HG03342 (cell line): ENCODE data around the gene ALB.

Source experiments
- ATAC-seq: cut with Tn5 transposase; IDR thresholded peaks from one replicate; pipeline ENCODE4 v1.9.1; 2021; ENCODE audit warnings: mild to moderate bottlenecking, moderate library complexity; ENCODE audit not compliant: unreplicated experiment

Gene ALB

GRCh38 chr4:73408181-73408867, 4.2 kb downstream of the ALB start:
- no peak for ATAC-seq

GRCh38 chr4:73409012-73409862, 5.2 kb downstream of the ALB start:
- no peak for ATAC-seq

GRCh38 chr4:73409978-73410548, 6.0 kb downstream of the ALB start:
- no peak for ATAC-seq

- no peak for ATAC-seq
Measured at GRCh38 chr4:73410916-73411730, 7.0 kb downstream of the ALB start.

- no peak for ATAC-seq
Measured at GRCh38 chr4:73411731-73412414, 7.8 kb downstream of the ALB start.

GRCh38 chr4:73413294-73413755, 9.2 kb downstream of the ALB start:
- no peak for ATAC-seq

GRCh38 chr4:73414936-73415271, 10.8 kb downstream of the ALB start:
- no peak for ATAC-seq

GRCh38 chr4:73415807-73416238, 11.7 kb downstream of the ALB start:
- no peak for ATAC-seq

- no peak for ATAC-seq
Measured at GRCh38 chr4:73416423-73417087, 12.5 kb downstream of the ALB start.

- ATAC-seq = no peak
Measured at GRCh38 chr4:73417342-73417741, 13.3 kb downstream of the ALB start.

- ATAC-seq = no peak
Measured at GRCh38 chr4:73417973-73418372, 13.9 kb downstream of the ALB start.

GRCh38 chr4:73418677-73419076, 14.6 kb downstream of the ALB start:
- no peak for ATAC-seq

GRCh38 chr4:73419106-73420038, 15.3 kb downstream of the ALB start:
- no peak for ATAC-seq

GRCh38 chr4:73420615-73421014, 16.5 kb downstream of the ALB start:
- no peak for ATAC-seq

- no peak for ATAC-seq
Measured at GRCh38 chr4:73421708-73422457, 17.8 kb downstream of the ALB start.

GRCh38 chr4:73422458-73422752, 18.3 kb downstream of the ALB start:
- ATAC-seq = no peak

GRCh38 chr4:73423184-73423583, 19.1 kb downstream of the ALB start:
- no peak for ATAC-seq

- no peak for ATAC-seq
Measured at GRCh38 chr4:73426666-73427065, 22.6 kb downstream of the ALB start.
